UCSD-AML1 (cell line): ENCODE results near the gene MRAS.
"Not testable (repeated sequence)": the region's sequence is repeated elsewhere in the genome, so short reads cannot be mapped to it uniquely, and the experiment has no call there.

ENCODE experiments used
- DNase-seq: peaks from one replicate; lab custom pipeline; 2025; ENCODE audit not compliant: unreplicated experiment; lab: John Stamatoyannopoulos, UW

MRAS gene

GRCh38 chr3:138366006-138366759, 17.8 kb downstream of the MRAS start:
- no peak for DNase-seq

GRCh38 chr3:138367326-138367850, 19.0 kb downstream of the MRAS start:
- no peak for DNase-seq

GRCh38 chr3:138367911-138368310, 19.5 kb downstream of the MRAS start:
- DNase-seq, result no peak

- DNase-seq, result no peak
Observed at GRCh38 chr3:138369151-138369900, 20.9 kb downstream of the MRAS start.

- DNase-seq, result no peak
Observed at GRCh38 chr3:138370321-138370720, 21.9 kb downstream of the MRAS start.

- no peak for DNase-seq
Observed at GRCh38 chr3:138371070-138371965, 22.9 kb downstream of the MRAS start.

- no peak for DNase-seq
Observed at GRCh38 chr3:138373087-138373735, 24.8 kb downstream of the MRAS start.

GRCh38 chr3:138373736-138374094, 25.3 kb downstream of the MRAS start:
- DNase-seq, result no peak

GRCh38 chr3:138374573-138375134, 26.3 kb downstream of the MRAS start:
- DNase-seq, result no peak

- DNase-seq, result no peak
Observed at GRCh38 chr3:138375447-138375846, 27.1 kb downstream of the MRAS start.

GRCh38 chr3:138376663-138377062, 28.3 kb downstream of the MRAS start:
- no peak for DNase-seq

- DNase-seq, result not testable (repeated sequence)
Observed at GRCh38 chr3:138377212-138377611, 28.8 kb downstream of the MRAS start.

GRCh38 chr3:138377804-138378203, 29.4 kb downstream of the MRAS start:
- no peak for DNase-seq

- DNase-seq, result no peak
Observed at GRCh38 chr3:138378331-138378730, 30.0 kb downstream of the MRAS start.

GRCh38 chr3:138378990-138379389, 30.6 kb downstream of the MRAS start:
- DNase-seq, result no peak

GRCh38 chr3:138381413-138381901, 33.1 kb downstream of the MRAS start:
- DNase-seq, result no peak

- no peak for DNase-seq
Observed at GRCh38 chr3:138381950-138382715, 33.8 kb downstream of the MRAS start.

GRCh38 chr3:138383715-138384465, 35.5 kb downstream of the MRAS start:
- no peak for DNase-seq

- no peak for DNase-seq
Observed at GRCh38 chr3:138384531-138384930, 36.2 kb downstream of the MRAS start.
